ENCODE measurements around the gene SLC16A14. TPM values are rescaled to one million over a fixed set of nuclear protein-coding genes. Genes with fewer than 3 reads are reported as not detected.

SLC16A14 gene
- total and polyA plus RNA-seq, 2 donors (not counting 3 experiments of a cell fraction or from before 2014, with no cell fraction given), result 0.22 to 0.30 TPM

DNA sequence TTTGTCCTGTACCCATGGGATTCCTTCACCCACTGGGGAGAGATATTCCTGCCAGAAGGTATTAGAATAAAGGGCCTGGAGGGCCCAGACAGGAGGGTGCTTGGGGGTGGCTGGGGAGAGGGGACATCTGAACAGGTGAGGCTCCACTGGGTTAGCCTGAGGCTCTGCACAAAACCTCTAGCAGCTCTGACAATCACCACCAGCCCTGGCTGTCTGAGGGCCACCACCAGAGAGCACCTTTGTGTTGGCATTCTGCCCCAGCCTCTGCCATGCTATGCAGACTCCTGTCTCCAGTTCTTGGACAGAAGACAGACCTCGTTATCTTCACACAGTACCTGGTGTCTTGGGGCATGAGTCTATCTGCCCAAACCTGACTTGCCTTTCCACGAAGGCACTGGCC lies 25.3 kb downstream of the SLC16A14 start:
- TF ChIP-seq MYC (IDR thresholded peaks at IDR 0.05; ENCODE audit: low read depth, low read length) (no peak), JUN (IDR thresholded peaks at IDR 0.05; ENCODE audit: borderline replicate concordance, insufficient read depth, insufficient read length, low read depth) (no peak), POLR2AphosphoS5 (IDR thresholded peaks at IDR 0.05; ENCODE audit: insufficient read depth, low read depth, low read length) (no peak), MAX (IDR thresholded peaks at IDR 0.05; ENCODE audit: insufficient read depth, insufficient read length) (no peak), POLR2A (IDR thresholded peaks at IDR 0.05; ENCODE audit: low read depth, low read length) (no peak)
- TF ChIP-seq, protein P1, sequence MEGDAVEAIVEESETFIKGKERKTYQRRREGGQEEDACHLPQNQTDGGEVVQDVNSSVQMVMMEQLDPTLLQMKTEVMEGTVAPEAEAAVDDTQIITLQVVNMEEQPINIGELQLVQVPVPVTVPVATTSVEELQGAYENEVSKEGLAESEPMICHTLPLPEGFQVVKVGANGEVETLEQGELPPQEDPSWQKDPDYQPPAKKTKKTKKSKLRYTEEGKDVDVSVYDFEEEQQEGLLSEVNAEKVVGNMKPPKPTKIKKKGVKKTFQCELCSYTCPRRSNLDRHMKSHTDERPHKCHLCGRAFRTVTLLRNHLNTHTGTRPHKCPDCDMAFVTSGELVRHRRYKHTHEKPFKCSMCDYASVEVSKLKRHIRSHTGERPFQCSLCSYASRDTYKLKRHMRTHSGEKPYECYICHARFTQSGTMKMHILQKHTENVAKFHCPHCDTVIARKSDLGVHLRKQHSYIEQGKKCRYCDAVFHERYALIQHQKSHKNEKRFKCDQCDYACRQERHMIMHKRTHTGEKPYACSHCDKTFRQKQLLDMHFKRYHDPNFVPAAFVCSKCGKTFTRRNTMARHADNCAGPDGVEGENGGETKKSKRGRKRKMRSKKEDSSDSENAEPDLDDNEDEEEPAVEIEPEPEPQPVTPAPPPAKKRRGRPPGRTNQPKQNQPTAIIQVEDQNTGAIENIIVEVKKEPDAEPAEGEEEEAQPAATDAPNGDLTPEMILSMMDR (IDR thresholded peaks at IDR 0.05; ENCODE audit: extremely low read depth in 1 of 2, insufficient read depth in 1 of 2, low read depth in 1 of 2, low read length in 2 of 2), result no peak
- Histone ChIP-seq H3K9me3 (replicated peaks; ENCODE audit: control insufficient read depth, insufficient read depth, low read length) (no peaks in the 10 kb centered on the region), H2AFZ (ENCODE audit: low read depth, low read length) (no peak overlapping the region), H3K4me2 (ENCODE audit: insufficient read depth, low read length) (no peak overlapping the region), H3K9ac (replicated peaks; ENCODE audit: extremely low read depth, insufficient read depth, low read length) (no peak overlapping the region), H3K4me3 (replicated peaks in 1 of 3; ENCODE audit: insufficient read depth in 1 of 3, low read depth in 1 of 3, low read length in 3 of 3) (no peak overlapping the region), H3K9me1 (replicated peaks; ENCODE audit: control insufficient read depth, extremely low read depth, insufficient read depth, low read length) (no peaks in the 10 kb centered on the region), H4K20me1 (replicated peaks; ENCODE audit: control insufficient read depth, extremely low read depth, insufficient read depth, low read length) (no peaks in the 10 kb centered on the region), H3K36me3 (ENCODE audit: control insufficient read depth in 2 of 2, extremely low read depth in 1 of 2, insufficient read depth in 2 of 2, low read length in 2 of 2) (no peaks in the 10 kb centered on the region), H3K27me3 (ENCODE audit: control insufficient read depth in 2 of 2, insufficient read depth in 2 of 2, low read length in 2 of 2) (no peaks in the 10 kb centered on the region), H3K79me2 (ENCODE audit: control insufficient read depth, insufficient read depth, low read length) (no peaks in the 10 kb centered on the region), H3K27ac (ENCODE audit: insufficient read depth, low read depth, low read length) (no peak overlapping the region), H3K4me1 (ENCODE audit: control insufficient read depth, extremely low read depth, insufficient read depth, low read length) (no peaks in the 10 kb centered on the region)
- FAIRE-seq (no peak), DNase-seq (ENCODE audit: low read depth, low spot score) (no peak)
- BruUV-seq (replicated peaks), result no TSS peak
- ChIA-PET POLR2A (no interaction called here), CTCF (no interaction called here)
- intact Hi-C loops (cut with micrococcal nuclease), result no loop called here
- dilution Hi-C loops (cut with MboI; ENCODE audit: extremely low pct_ligation_motif_present, low sequenced_read_pairs), result no loop called here

GRCh38 chr2:230043025-230043424 lies 25.7 kb downstream of the SLC16A14 start:
- no peak overlapping the region for H3K27ac ChIP-seq (ENCODE audit: insufficient read depth, low read depth, low read length)
- H3K27me3 ChIP-seq (ENCODE audit: control insufficient read depth in 2 of 2, insufficient read depth in 2 of 2, low read length in 2 of 2), result no peaks in the 10 kb centered on the region
- dilution Hi-C loops (cut with MboI; ENCODE audit: extremely low pct_ligation_motif_present, low sequenced_read_pairs) (no loop called here), intact Hi-C loops (cut with micrococcal nuclease) (no loop called here)
- no peaks in the 10 kb centered on the region for H3K79me2 ChIP-seq (ENCODE audit: control insufficient read depth, insufficient read depth, low read length)
- POLR2A ChIA-PET, result no interaction called here
- no peak overlapping the region for H3K4me2 ChIP-seq (ENCODE audit: insufficient read depth, low read length)
- no peaks in the 10 kb centered on the region for H4K20me1 ChIP-seq (replicated peaks; ENCODE audit: control insufficient read depth, extremely low read depth, insufficient read depth, low read length)
- BruUV-seq (replicated peaks), result no TSS peak
- H3K4me1 ChIP-seq (ENCODE audit: control insufficient read depth, extremely low read depth, insufficient read depth, low read length), result no peaks in the 10 kb centered on the region
- DNase-seq (ENCODE audit: low read depth, low spot score) (no peak), FAIRE-seq (no peak)
- no peak overlapping the region for H3K4me3 ChIP-seq (replicated peaks in 1 of 3; ENCODE audit: insufficient read depth in 1 of 3, low read depth in 1 of 3, low read length in 3 of 3)
- CTCF ChIA-PET, result no interaction called here
- no peaks in the 10 kb centered on the region for H3K9me1 ChIP-seq (replicated peaks; ENCODE audit: control insufficient read depth, extremely low read depth, insufficient read depth, low read length)
- no peaks in the 10 kb centered on the region for H3K9me3 ChIP-seq (replicated peaks; ENCODE audit: control insufficient read depth, insufficient read depth, low read length)
- H3K9ac ChIP-seq (replicated peaks; ENCODE audit: extremely low read depth, insufficient read depth, low read length), result no peak overlapping the region
- H3K36me3 ChIP-seq (ENCODE audit: control insufficient read depth in 2 of 2, extremely low read depth in 1 of 2, insufficient read depth in 2 of 2, low read length in 2 of 2), result no peaks in the 10 kb centered on the region
- TF ChIP-seq, protein P1 (IDR thresholded peaks at IDR 0.05; ENCODE audit: extremely low read depth in 1 of 2, insufficient read depth in 1 of 2, low read depth in 1 of 2, low read length in 2 of 2), result no peak
- TF ChIP-seq MAX (IDR thresholded peaks at IDR 0.05; ENCODE audit: insufficient read depth, insufficient read length) (no peak), GATA2 (IDR thresholded peaks at IDR 0.05; ENCODE audit: insufficient read depth, insufficient read length, low read depth, low read length) (no peak), FOS (IDR thresholded peaks at IDR 0.05; ENCODE audit: borderline replicate concordance, insufficient read depth, low read length) (no peak), MYC (IDR thresholded peaks at IDR 0.05; ENCODE audit: low read depth, low read length) (no peak), JUN (IDR thresholded peaks at IDR 0.05; ENCODE audit: borderline replicate concordance, insufficient read depth, insufficient read length, low read depth) (no peak), EZH2 (IDR thresholded peaks at IDR 0.05; ENCODE audit: borderline replicate concordance, low read depth, low read length, severe bottlenecking) (no peak), POLR2A (IDR thresholded peaks at IDR 0.05; ENCODE audit: low read depth, low read length) (no peak), POLR2AphosphoS5 (IDR thresholded peaks at IDR 0.05; ENCODE audit: insufficient read depth, low read depth, low read length) (no peak)
- H2AFZ ChIP-seq (ENCODE audit: low read depth, low read length), result no peak overlapping the region
